Natural killer cell (primary cell): ENCODE results near the gene GARNL3. TPM values are rescaled to one million over a fixed set of nuclear protein-coding genes. Genes with fewer than 3 reads are reported as not detected.

Experiments used
- ATAC-seq, 3 donors: fragments of 150-1000 bp in 2 of 3; fragments of 200-7000 bp in 1 of 3; cut with Tn5 transposase; 1 replicate in 1 of 3; 2 replicates in 2 of 3; pipeline ENCODE4 v1.10.0; 2021; ENCODE audit warnings: mild to moderate bottlenecking in 2 of 3, moderate library complexity in 2 of 3
- DNase-seq, 2 donors: peaks; one replicate each; pipeline versions ENCODE4 v3.0.0 to v3.0.0-alpha.2; 2013 to 2021; ENCODE audit warnings: mixed read lengths in 1 of 2
- H3K27ac ChIP-seq: one replicate; pipeline ENCODE4 v1.5.1; 2013; ENCODE audit warnings: mild to moderate bottlenecking, low read length
- H3K27me3 ChIP-seq: one replicate; pipeline ENCODE4 v1.6.1; 2013; ENCODE audit warnings: low read length; ENCODE audit not compliant: control insufficient read depth, insufficient read depth
- H3K36me3 ChIP-seq: one replicate; pipeline ENCODE4 v1.6.1; 2013; ENCODE audit warnings: low read length; ENCODE audit not compliant: control insufficient read depth, insufficient read depth
- H3K4me1 ChIP-seq: one replicate; pipeline ENCODE4 v1.6.1; 2013; ENCODE audit warnings: low read length; ENCODE audit not compliant: control insufficient read depth, insufficient read depth
- H3K4me3 ChIP-seq: one replicate; pipeline ENCODE4 v1.5.1; 2013; ENCODE audit warnings: low read length
- H3K9me3 ChIP-seq: one replicate; pipeline ENCODE4 v1.6.1; 2013; ENCODE audit warnings: low read length; ENCODE audit not compliant: control insufficient read depth, insufficient read depth
- H3K27ac Mint-ChIP-seq, 2 donors: one replicate each; pipeline ENCODE4 v1.8.0; 2022; ENCODE audit warnings: mild to moderate bottlenecking in 2 of 2, mixed read lengths in 2 of 2, moderate library complexity in 1 of 2
- H3K27me3 Mint-ChIP-seq, 2 donors: one replicate each; pipeline ENCODE4 v1.8.0; 2022; ENCODE audit warnings: low read depth in 2 of 2, mixed read lengths in 2 of 2
- H3K36me3 Mint-ChIP-seq: one replicate; pipeline ENCODE4 v1.8.0; 2022; ENCODE audit warnings: mixed read lengths
- H3K4me1 Mint-ChIP-seq, 2 donors: one replicate each; pipeline ENCODE4 v1.8.0; 2022; ENCODE audit warnings: mixed read lengths in 2 of 2
- H3K4me3 Mint-ChIP-seq: one replicate; pipeline ENCODE4 v1.8.0; 2022; ENCODE audit warnings: mild to moderate bottlenecking, moderate library complexity, mixed read lengths
- H3K9me3 Mint-ChIP-seq, 2 donors: one replicate each; pipeline ENCODE4 v1.8.0; 2022; ENCODE audit warnings: mixed read lengths in 2 of 2
- CTCF ChIP-seq: fragments of 200-600 bp; IDR thresholded peaks from one replicate; pipeline ENCODE4 v1.8.0; 2022; ENCODE audit warnings: antibody characterized with exemption
- WGBS: methylation state at CpG from one replicate; pipeline ENCODE4 v1.1.7; 2013; ENCODE audit warnings: missing lambda C conversion rate; ENCODE audit not compliant: insufficient coverage; 5-methylcytosine and 5-hydroxymethylcytosine counted together
- intact Hi-C: fragments of 100-400 bp; cut with micrococcal nuclease; formaldehyde crosslinking; loops from one replicate; pipeline ENCODE4 v1.14.2; 2022
- total RNA-seq, 4 donors: library from RNA; stranded (reverse); fragments of 120-200 nt in 1 of 4; gene quantifications; one replicate each; pipeline versions ENCODE4 v1.2.3 to v1.2.4, GENCODE V29; 2013 to 2022

The GARNL3 gene
- total RNA-seq, 3 donors from 2014 or later (not counting 1 experiment from before 2014, with no cell fraction given), result 3.8 to 6.0 (median 6.0) TPM

GRCh38 chr9:127232833-127233549 lies 31.6 kb upstream of the GARNL3 start:
- H3K9me3 ChIP-seq, result no peaks in the 10 kb centered on the region
- 93% methylated on average over 4 of the region's 4 CpGs for WGBS
- H3K27me3 ChIP-seq, result no peaks in the 10 kb centered on the region
- H3K36me3 ChIP-seq, result no peaks in the 10 kb centered on the region
- H3K27ac ChIP-seq, result no peak overlapping the region
- H3K9me3 Mint-ChIP-seq, result no peaks in the 10 kb centered on the region
- intact Hi-C loops, result no loop called here
- H3K36me3 Mint-ChIP-seq, result no peaks in the 10 kb centered on the region
- no peaks in the 10 kb centered on the region for H3K4me1 Mint-ChIP-seq
- H3K27me3 Mint-ChIP-seq, result peaks cover 22 to 40% of the 10 kb centered on the region in 2 donors
- H3K27ac Mint-ChIP-seq, result no peak overlapping the region
- no peak for ATAC-seq
- no peaks in the 10 kb centered on the region for H3K4me1 ChIP-seq
- H3K4me3 ChIP-seq, result no peak overlapping the region
- DNase-seq, result no peak
- H3K4me3 Mint-ChIP-seq, result no peak overlapping the region
- TF ChIP-seq CTCF, result no peak

GRCh38 chr9:127233550-127233949 lies 31.0 kb upstream of the GARNL3 start:
- Mint-ChIP-seq H3K27me3 (peaks cover 22 to 40% of the 10 kb centered on the region in 2 donors), H3K36me3 (no peaks in the 10 kb centered on the region), H3K27ac (no peak overlapping the region), H3K4me3 (no peak overlapping the region), H3K4me1 (no peaks in the 10 kb centered on the region), H3K9me3 (no peaks in the 10 kb centered on the region)
- no peak overlapping the region for H3K4me3 ChIP-seq
- no peaks in the 10 kb centered on the region for H3K36me3 ChIP-seq
- no peak overlapping the region for H3K27ac ChIP-seq
- 89% methylated on average over 4 of the region's 4 CpGs for WGBS
- no peaks in the 10 kb centered on the region for H3K27me3 ChIP-seq
- no peaks in the 10 kb centered on the region for H3K4me1 ChIP-seq
- H3K9me3 ChIP-seq, result no peaks in the 10 kb centered on the region
- no peak for TF ChIP-seq CTCF
- DNase-seq (no peak), ATAC-seq (no peak)
- intact Hi-C loops, result no loop called here

DNA sequence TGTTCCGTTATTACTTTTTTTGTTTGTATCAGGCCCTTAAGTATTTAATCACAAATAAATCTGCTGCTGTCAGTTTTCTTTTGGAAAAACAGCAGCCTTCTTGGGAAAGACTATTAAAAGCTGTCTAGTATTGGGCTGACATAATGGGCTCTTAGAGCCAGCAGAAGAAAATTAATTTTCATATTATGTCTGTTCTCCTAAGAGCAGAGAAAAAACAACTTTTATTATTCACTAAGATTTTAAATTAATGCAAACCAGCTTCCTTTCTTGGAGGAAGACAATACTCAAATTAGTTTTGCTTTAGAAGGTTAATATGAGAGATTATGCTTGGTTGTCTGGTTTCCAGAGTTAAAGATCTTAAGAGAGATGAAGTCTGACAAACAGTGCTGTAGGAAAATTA lies 30.6 kb upstream of the GARNL3 start:
- Mint-ChIP-seq H3K36me3 (no peaks in the 10 kb centered on the region), H3K9me3 (no peaks in the 10 kb centered on the region), H3K27me3 (peaks cover 18 to 38% of the 10 kb centered on the region in 2 donors), H3K4me3 (no peak overlapping the region), H3K4me1 (no peaks in the 10 kb centered on the region), H3K27ac (no peak overlapping the region)
- Histone ChIP-seq H3K4me1 (no peaks in the 10 kb centered on the region), H3K27ac (no peak overlapping the region), H3K9me3 (no peaks in the 10 kb centered on the region), H3K36me3 (no peaks in the 10 kb centered on the region), H3K27me3 (no peaks in the 10 kb centered on the region), H3K4me3 (no peak overlapping the region)
- intact Hi-C loops, result no loop called here
- DNase-seq (no peak), ATAC-seq (no peak)
- WGBS, result 100% methylated on average over 1 of the region's 1 CpG
- no peak for TF ChIP-seq CTCF

- H3K36me3 Mint-ChIP-seq, result no peaks in the 10 kb centered on the region
- Histone ChIP-seq H3K4me1 (no peaks in the 10 kb centered on the region), H3K9me3 (no peaks in the 10 kb centered on the region), H3K27me3 (no peaks in the 10 kb centered on the region), H3K27ac (no peak overlapping the region), H3K36me3 (no peaks in the 10 kb centered on the region), H3K4me3 (no peak overlapping the region)
- intact Hi-C loops, result no loop called here
- no peaks in the 10 kb centered on the region for H3K4me1 Mint-ChIP-seq
- no peak for DNase-seq
- no peaks in the 10 kb centered on the region for H3K9me3 Mint-ChIP-seq
- no peak for TF ChIP-seq CTCF
- peaks cover 9 to 29% of the 10 kb centered on the region in 2 donors for H3K27me3 Mint-ChIP-seq
- ATAC-seq, result no peak
- H3K27ac Mint-ChIP-seq, result no peak overlapping the region
- H3K4me3 Mint-ChIP-seq, result no peak overlapping the region
- WGBS, result 94% methylated on average over 4 of the region's 4 CpGs
These were observed 26.8 kb upstream of the GARNL3 start for GRCh38 chr9:127237801-127238200.
